ENCODE data around the gene RPTOR.

GRCh38 chr17:80884811-80885210, 340.2 kb downstream of the RPTOR start:
- TF ChIP-seq POLR2A (IDR thresholded peaks at IDR 0.05; ENCODE audit: low read depth, low read length) = no peak
- TF ChIP-seq POLR2AphosphoS5 (IDR thresholded peaks at IDR 0.05; ENCODE audit: low read depth, low read length) = no peak
- no peak for TF ChIP-seq TAF1 (IDR thresholded peaks at IDR 0.05; ENCODE audit: low read depth, low read length)
- no peak for TF ChIP-seq SPI1 (IDR thresholded peaks at IDR 0.05; ENCODE audit: low read depth, low read length)

Data from GM12891 (cell line).